B cell (primary cell): ENCODE results near the gene IER2. TPM values are rescaled to one million over a fixed set of nuclear protein-coding genes. Genes with fewer than 3 reads are reported as not detected.
A peak's percentile ranks its signal among the peaks of the same experiment; 100 is the strongest.

Experiments
- ATAC-seq: fragments of 200-7000 bp; cut with Tn5 transposase; one replicate; pipeline ENCODE4 v1.10.0; 2021; ENCODE audit warnings: low read depth, mild to moderate bottlenecking, moderate number of reproducible peaks, moderate library complexity
- CTCF ChIA-PET: fragments of 350-600 bp; sonication (Branson Sonifier 250); formaldehyde crosslinking; loops from one replicate; lab custom pipeline; 2021; ENCODE audit warnings: antibody characterized with exemption, inconsistent platforms; lab: Charles Lee
- POLR2A ChIA-PET: fragments of 350-600 bp; sonication (Branson Sonifier 250); formaldehyde crosslinking; loops from one replicate; lab custom pipeline; 2021; ENCODE audit warnings: antibody characterized with exemption; lab: Charles Lee
- DNase-seq: peaks from one replicate; pipeline ENCODE4 v3.0.0; 2013
- H2AFZ ChIP-seq: 2 replicates; pipeline ENCODE4 v1.6.1; 2012; ENCODE audit warnings: mild to moderate bottlenecking, low read depth, low read length; ENCODE audit not compliant: insufficient read depth, poor library complexity, severe bottlenecking
- H3K27ac ChIP-seq, 2 donors: 1 replicate in 1 of 2; 2 replicates in 1 of 2; pipeline ENCODE4 v1.5.1; 2012 to 2013; ENCODE audit warnings: low read length in 2 of 2, mild to moderate bottlenecking in 2 of 2, moderate library complexity in 1 of 2
- H3K27me3 ChIP-seq, 4 experiments: fragments of 200-600 bp in 1 of 4; sonication (generic) in 1 of 4; replicated peaks in 1 of 4; 1 replicate in 2 of 4; 2 replicates in 2 of 4; pipeline versions ENCODE4 v1.6.1 to v1.7.0; 2013 to 2016; ENCODE audit warnings: low read length in 3 of 4, mild to moderate bottlenecking in 2 of 4, mixed read lengths in 1 of 4, moderate library complexity in 1 of 4; ENCODE audit not compliant: insufficient read depth in 4 of 4, control insufficient read depth in 3 of 4; ENCODE audit errors: control extremely low read depth in 1 of 4
- H3K36me3 ChIP-seq, 2 experiments: replicated peaks in 1 of 2; 1 replicate in 1 of 2; 2 replicates in 1 of 2; pipeline versions ENCODE4 v1.6.1 to v1.7.1; 2013; ENCODE audit warnings: low read length in 1 of 2; ENCODE audit not compliant: insufficient read depth in 2 of 2, control insufficient read depth in 1 of 2; ENCODE audit errors: control extremely low read depth in 1 of 2, extremely low read depth in 1 of 2
- H3K4me1 ChIP-seq, 2 donors: fragments of 200-600 bp in 1 of 2; sonication (generic) in 1 of 2; 1 replicate in 1 of 2; 2 replicates in 1 of 2; pipeline versions ENCODE4 v1.5.1 to v1.6.1; 2013 to 2017; ENCODE audit warnings: low read length in 2 of 2; ENCODE audit not compliant: control insufficient read depth in 2 of 2, insufficient read depth in 2 of 2
- H3K4me2 ChIP-seq: replicated peaks from 2 replicates; pipeline ENCODE3; 2012; ENCODE audit warnings: mild to moderate bottlenecking, low read depth, low read length; ENCODE audit not compliant: poor library complexity, severe bottlenecking
- H3K4me3 ChIP-seq, 5 experiments: fragments of 200-600 bp in 1 of 5; sonication (generic) in 1 of 5; 1 replicate in 3 of 5; 2 replicates in 2 of 5; pipeline versions ENCODE4 v1.5.1 to v1.7.0; 2011 to 2016; ENCODE audit warnings: low read length in 4 of 5, mild to moderate bottlenecking in 4 of 5, low read depth in 2 of 5, control low read depth in 1 of 5, moderate library complexity in 1 of 5; ENCODE audit not compliant: insufficient read depth in 1 of 5; ENCODE audit errors: control extremely low read depth in 1 of 5, extremely low read depth in 1 of 5
- H3K79me2 ChIP-seq: fragments of 200-600 bp; sonication (generic); one replicate; pipeline ENCODE4 v1.6.0; 2016; ENCODE audit warnings: low read length; ENCODE audit not compliant: control insufficient read depth, insufficient read depth
- H3K9ac ChIP-seq: fragments of 200-600 bp; sonication (generic); 2 replicates; pipeline ENCODE4 v1.6.1; 2017; ENCODE audit warnings: mild to moderate bottlenecking, low read length, moderate library complexity
- H3K9me3 ChIP-seq, 3 donors: one replicate each; pipeline versions ENCODE4 v1.6.1 to v1.7.1; 2013; ENCODE audit warnings: low read length in 2 of 3; ENCODE audit not compliant: control insufficient read depth in 2 of 3, insufficient read depth in 1 of 3; ENCODE audit errors: control extremely low read depth in 1 of 3
- H4K20me1 ChIP-seq: 2 replicates; pipeline ENCODE4 v1.6.0; 2012; ENCODE audit warnings: mild to moderate bottlenecking, low read length; ENCODE audit not compliant: insufficient read depth, control insufficient read depth, poor library complexity, severe bottlenecking
- H3K27ac Mint-ChIP-seq: one replicate; pipeline ENCODE4 v1.8.0; 2021; ENCODE audit warnings: mixed read lengths
- H3K27me3 Mint-ChIP-seq: one replicate; pipeline ENCODE4 v1.8.0; 2021; ENCODE audit warnings: mixed read lengths
- H3K4me1 Mint-ChIP-seq: one replicate; pipeline ENCODE4 v1.8.0; 2021; ENCODE audit warnings: mixed read lengths
- H3K4me3 Mint-ChIP-seq: one replicate; pipeline ENCODE4 v1.8.0; 2021; ENCODE audit warnings: mixed read lengths
- H3K9me3 Mint-ChIP-seq: one replicate; pipeline ENCODE4 v1.8.0; 2022; ENCODE audit warnings: mixed read lengths; ENCODE audit not compliant: insufficient read depth
- CTCF ChIP-seq: fragments of 200-600 bp; IDR thresholded peaks from one replicate; pipeline ENCODE4 v1.8.0; 2022; ENCODE audit warnings: antibody characterized with exemption, mild to moderate bottlenecking
- EZH2 ChIP-seq: IDR thresholded peaks from 2 replicates; pipeline ENCODE4 v1.6.1; 2012; ENCODE audit warnings: borderline replicate concordance, low read depth, mild to moderate bottlenecking, moderate library complexity, low read length; ENCODE audit not compliant: insufficient read depth, poor library complexity, severe bottlenecking
- WGBS: methylation state at CpG from one replicate; pipeline ENCODE4 v1.1.5; 2013; ENCODE audit warnings: missing lambda C conversion rate; ENCODE audit not compliant: insufficient coverage; 5-methylcytosine and 5-hydroxymethylcytosine counted together
- intact Hi-C: fragments of 100-400 bp; cut with micrococcal nuclease; formaldehyde crosslinking; loops from one replicate; pipeline ENCODE4 v1.10.0; 2022
- polyA plus RNA-seq: library from polyadenylated mRNA; depleted of rRNA; stranded (reverse); fragments of >200 nt; gene quantifications from 2 replicates; pipeline ENCODE4 v1.2.3, GENCODE V29; 2012
- total RNA-seq, 2 donors: library from RNA; stranded (reverse); fragments of 120-200 nt in 1 of 2; gene quantifications; 1 replicate in 1 of 2; 2 replicates in 1 of 2; pipeline versions ENCODE4 v1.2.3 to v1.2.4, GENCODE V29; 2013 to 2022

IER2 gene
- total and polyA plus RNA-seq, 2 donors (not counting 1 experiment from before 2014, with no cell fraction given), result 189 to 2,152 TPM

- Histone ChIP-seq H3K36me3 (peaks cover 3 to 29% of the 10 kb centered on the region in 2 experiments), H2AFZ (peak overlapping the region; percentile 13), H3K4me2 (peak overlapping the region; percentile 99), H3K4me1 (peaks cover 44 to 72% of the 10 kb centered on the region in 2 donors), H3K9me3 (peaks cover 0 to 4% (median 0%) of the 10 kb centered on the region in 3 donors), H4K20me1 (peaks cover 34% of the 10 kb centered on the region), H3K4me3 (peak overlapping the region; percentile 92 to 98 (median 96)), H3K27ac (peak overlapping the region; percentile 83 to 100), H3K9ac (peak overlapping the region; percentile 84), H3K79me2 (peaks cover 51% of the 10 kb centered on the region), H3K27me3 (no peaks in the 10 kb centered on the region)
- Mint-ChIP-seq H3K9me3 (no peaks in the 10 kb centered on the region), H3K27me3 (no peaks in the 10 kb centered on the region), H3K27ac (peak overlapping the region; percentile 100), H3K4me3 (peak overlapping the region; percentile 97), H3K4me1 (peaks cover 72% of the 10 kb centered on the region)
- 3% methylated on average over 5 of the region's 7 CpGs for WGBS
- intact Hi-C loops, result loop anchor here (5.0 kb wide), 5 partner anchors 160 to 1280 kb away; partner anchors contain the start of genes ADGRE5 and RFX1
- TF ChIP-seq CTCF, result peak; percentile 3
- no peak for TF ChIP-seq EZH2
- ATAC-seq, result no peak
- CTCF ChIA-PET, result interaction anchor here (0.8 to 4.4 kb wide), 13 partner anchors 14 to 176 kb away, joined by 3 to 28 read pairs (median 5); partner anchors contain the start of gene NACC1
- DNase-seq, result no peak
- POLR2A ChIA-PET, result interaction anchor here (0.7 to 3.5 kb wide), 7 partner anchors 15 to 161 kb away, joined by 3 to 21 read pairs (median 6); partner anchors contain the start of genes NACC1 and TRMT1
These were observed 48.4 kb upstream of the IER2 start for GRCh38 chr19:13101590-13102415.
